GM12878 (cell line): Measurements from ENCODE around the gene LENEP. TPM values are rescaled to one million over a fixed set of nuclear protein-coding genes. Genes with fewer than 3 reads are reported as not detected.
A peak's percentile ranks its signal among the peaks of the same experiment; 100 is the strongest.

Source experiments
- BRCA1 ChIP-seq: IDR thresholded peaks from 2 replicates; pipeline ENCODE4 v1.6.1; 2011; ENCODE audit warnings: low read depth, low read length, improper control_type of control experiment
- CBX5 ChIP-seq: sonication (generic); IDR thresholded peaks from 2 replicates; pipeline ENCODE4 v1.6.1; 2016; ENCODE audit warnings: low read depth, moderate library complexity, mild to moderate bottlenecking, inconsistent platforms
- CREM ChIP-seq: IDR thresholded peaks from 2 replicates; pipeline ENCODE4 v1.6.1; 2014; ENCODE audit warnings: antibody characterized with exemption, low read depth
- EZH2 ChIP-seq: IDR thresholded peaks from 2 replicates; pipeline ENCODE4 v1.6.1; 2012; ENCODE audit warnings: low read depth, mild to moderate bottlenecking, control low read depth, inconsistent platforms, low read length, borderline replicate concordance; ENCODE audit not compliant: control insufficient read depth
- IKZF2 ChIP-seq, 2 experiments: fragments of 450-650 bp; IDR thresholded peaks; 2 replicates each; pipeline ENCODE4 v1.6.1; 2017; ENCODE audit warnings: mild to moderate bottlenecking in 2 of 2, moderate library complexity in 2 of 2
- MYC ChIP-seq: IDR thresholded peaks from 2 replicates; pipeline ENCODE4 v1.6.1; 2011; ENCODE audit warnings: mild to moderate bottlenecking, low read length, moderate library complexity, inconsistent platforms; ENCODE audit not compliant: insufficient read depth, insufficient replicate concordance, insufficient read length, severe bottlenecking
- NFYB ChIP-seq: IDR thresholded peaks from 2 replicates; pipeline ENCODE4 v1.6.1; 2011; ENCODE audit warnings: low read depth, mild to moderate bottlenecking, low read length, improper control_type of control experiment, moderate library complexity; ENCODE audit not compliant: insufficient read depth
- RAD21 ChIP-seq: IDR thresholded peaks from 2 replicates; pipeline ENCODE4 v1.6.1; 2011; ENCODE audit warnings: mild to moderate bottlenecking, low read depth, low read length, moderate library complexity; ENCODE audit not compliant: insufficient read depth
- ZBED1 ChIP-seq: IDR thresholded peaks from 2 replicates; pipeline ENCODE4 v1.6.1; 2016; ENCODE audit warnings: borderline replicate concordance
- ZBTB11 ChIP-seq: fragments of 450-650 bp; formaldehyde crosslinking; IDR thresholded peaks from 2 replicates; pipeline ENCODE4 v1.5.0; 2022; ENCODE audit warnings: mild to moderate bottlenecking, missing genetic modification characterization
- ZBTB40 ChIP-seq: fragments of 450-650 bp; IDR thresholded peaks from 2 replicates; pipeline ENCODE4 v1.6.1; 2016; ENCODE audit warnings: mild to moderate bottlenecking, moderate library complexity, borderline replicate concordance
- ZNF274 ChIP-seq: IDR thresholded peaks from one replicate; pipeline ENCODE4 v1.8.0; 2011; ENCODE audit not compliant: insufficient read length, insufficient read depth
- ZNF687 ChIP-seq: fragments of 450-650 bp; IDR thresholded peaks from 2 replicates; pipeline ENCODE4 v1.6.1; 2017; ENCODE audit warnings: mild to moderate bottlenecking, moderate library complexity
- polyA plus RNA-seq, 11 experiments: library from polyadenylated mRNA; depleted of rRNA in 4 of 11; unstranded in 6 of 11; stranded (reverse) in 5 of 11; fragments of >200 nt; fragmentation: Nextera tagmentation in 4 of 11; fragmentation: Illumina TruSeq in 1 of 11; extraction: Ambion mirVana in 4 of 11; extraction: Trizol in 1 of 11; gene quantifications; 1 replicate in 1 of 11; 2 replicates in 10 of 11; pipeline versions ENCODE4 v1.2.1 to v1.2.3, GENCODE V29; 2011 to 2016; ENCODE audit warnings: inconsistent platforms in 2 of 11, missing spikeins in 2 of 11, low read depth in 1 of 11
- total RNA-seq, 4 experiments: library from RNA; depleted of rRNA in 3 of 4; stranded (reverse); fragments of >200 nt in 3 of 4; fragmentation: Illumina TruSeq in 1 of 4; extraction: Trizol in 1 of 4; gene quantifications; 2 replicates each; pipeline versions ENCODE4 v1.2.1 to v1.2.3, GENCODE V29; 2013 to 2021

The LENEP gene
- total and polyA plus RNA-seq, 10 of the 15 experiments (the other 5 are each of a cell fraction or from before 2014, with no cell fraction given), result 0.27 to 1.1 (median 0.64) TPM; not detected in 7

GRCh38 chr1:154961207-154962155, 31.9 kb upstream of the LENEP start, which contains the start of gene PYGO2 (continued):
- TF ChIP-seq ZNF687, result peak; percentile 64; the same call in 1 of the 2 replicates
- TF ChIP-seq IKZF2 (IDR thresholded peaks at IDR 0.05), result peak in 1 of 2 experiments; percentile 22; a peak in 1 of 4 replicates
- no peak; the same call in 1 of the 2 replicates for TF ChIP-seq CREM
- TF ChIP-seq CBX5, result no peak
- no peak for TF ChIP-seq ZNF274
- TF ChIP-seq ZBTB11 (CRISPR knock-in tag), result peak; percentile 42; the same call in 1 of the 2 replicates
- TF ChIP-seq ZBTB40, result peak; percentile 89
- no peak for TF ChIP-seq BRCA1
- no peak for TF ChIP-seq MYC
- no peak for TF ChIP-seq EZH2
- TF ChIP-seq ZBED1, result no peak
- TF ChIP-seq NFYB, result no peak
- TF ChIP-seq RAD21, result peak; percentile 38
